Common myeloid progenitor, CD34-positive (primary cell): ENCODE data around the gene MSMB. TPM values are rescaled to one million over a fixed set of nuclear protein-coding genes. Genes with fewer than 3 reads are reported as not detected.
"Not testable (repeated sequence)": the region's sequence is repeated elsewhere in the genome, so short reads cannot be mapped to it uniquely, and the experiment has no call there.

ENCODE experiments used
- CTCF ChIA-PET: fragments of 350-600 bp; sonication (Branson Sonifier 250); formaldehyde crosslinking; loops from one replicate; lab custom pipeline; 2021; ENCODE audit warnings: antibody characterized with exemption; lab: Charles Lee
- POLR2A ChIA-PET: fragments of 350-600 bp; sonication (Branson Sonifier 250); formaldehyde crosslinking; loops from one replicate; lab custom pipeline; 2021; ENCODE audit warnings: antibody characterized with exemption; lab: Charles Lee
- DNase-seq, 3 donors: peaks; one replicate each; pipeline versions ENCODE4 v3.0.0 to v3.0.0-alpha.2; 2013
- H3K27ac ChIP-seq, 2 experiments: 1 replicate in 1 of 2; 2 replicates in 1 of 2; pipeline ENCODE4 v1.7.0; 2013; ENCODE audit warnings: inconsistent platforms in 2 of 2, low read length in 2 of 2, mild to moderate bottlenecking in 2 of 2, low read depth in 1 of 2, moderate library complexity in 1 of 2; ENCODE audit not compliant: severe bottlenecking in 2 of 2, insufficient read depth in 1 of 2, poor library complexity in 1 of 2
- H3K27me3 ChIP-seq, 5 experiments: replicated peaks in 2 of 5; 1 replicate in 3 of 5; 2 replicates in 2 of 5; pipeline versions ENCODE4 v1.6.1 to v1.7.0; 2013; ENCODE audit warnings: low read length in 4 of 5, mild to moderate bottlenecking in 2 of 5, moderate library complexity in 2 of 5, inconsistent platforms in 1 of 5; ENCODE audit not compliant: insufficient read depth in 5 of 5, control insufficient read depth in 4 of 5
- H3K36me3 ChIP-seq, 4 experiments: 1 replicate in 2 of 4; 2 replicates in 2 of 4; pipeline versions ENCODE4 v1.6.1 to v1.7.0; 2013; ENCODE audit warnings: low read length in 3 of 4, control low read depth in 1 of 4, mild to moderate bottlenecking in 1 of 4; ENCODE audit not compliant: control insufficient read depth in 4 of 4, insufficient read depth in 4 of 4
- H3K4me1 ChIP-seq, 4 experiments: 1 replicate in 3 of 4; 2 replicates in 1 of 4; pipeline versions ENCODE4 v1.6.1 to v1.7.1; 2013; ENCODE audit warnings: low read length in 3 of 4, mild to moderate bottlenecking in 3 of 4, control low read depth in 1 of 4, inconsistent platforms in 1 of 4, moderate library complexity in 1 of 4; ENCODE audit not compliant: control insufficient read depth in 4 of 4, insufficient read depth in 4 of 4; ENCODE audit errors: control extremely low read depth in 1 of 4
- H3K4me3 ChIP-seq, 7 experiments: 1 replicate in 4 of 7; 2 replicates in 3 of 7; pipeline versions ENCODE4 v1.5.1 to v1.7.0; 2013; ENCODE audit warnings: mild to moderate bottlenecking in 7 of 7, low read length in 6 of 7, moderate library complexity in 6 of 7, inconsistent platforms in 2 of 7, low read depth in 2 of 7, control low read depth in 1 of 7; ENCODE audit not compliant: insufficient read depth in 4 of 7, control insufficient read depth in 1 of 7; ENCODE audit errors: extremely low read depth in 1 of 7
- H3K9me3 ChIP-seq, 5 experiments: 1 replicate in 4 of 5; 2 replicates in 1 of 5; pipeline versions ENCODE4 v1.6.1 to v1.7.1; 2013; ENCODE audit warnings: low read length in 4 of 5, mild to moderate bottlenecking in 2 of 5, inconsistent platforms in 1 of 5, low read depth in 1 of 5, moderate library complexity in 1 of 5; ENCODE audit not compliant: control insufficient read depth in 4 of 5, insufficient read depth in 2 of 5; ENCODE audit errors: control extremely low read depth in 1 of 5
- WGBS: methylation state at CpG from one replicate; pipeline ENCODE4 v1.1.5; 2013; ENCODE audit not compliant: insufficient coverage; 5-methylcytosine and 5-hydroxymethylcytosine counted together
- polyA plus RNA-seq: library from polyadenylated mRNA; unstranded; fragments of 120-200 nt; gene quantifications from one replicate; pipeline ENCODE4 v1.2.1, GENCODE V29; 2013

Gene MSMB
- 0.12 TPM for polyA plus RNA-seq

DNA sequence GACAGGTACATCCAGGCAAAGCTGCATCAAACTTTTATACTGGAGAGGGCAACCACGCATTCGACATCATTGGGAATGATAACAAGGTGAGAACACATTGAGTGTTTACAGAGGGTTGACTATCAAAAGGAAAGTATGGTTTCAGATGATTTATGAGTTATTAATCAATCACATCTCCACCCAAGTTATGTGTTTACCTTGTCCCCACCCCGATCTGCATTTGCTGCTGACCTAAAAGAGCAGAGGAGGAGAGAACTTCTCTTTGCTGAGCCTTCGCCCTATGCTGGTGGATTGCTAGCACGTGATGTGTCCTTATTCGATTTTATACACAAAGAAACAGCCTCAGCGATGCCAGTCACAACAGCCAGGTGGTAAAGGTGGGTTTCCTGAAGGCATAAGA, at the start of gene MSMB:
MSMB (minus strand) TSS at position 9 of the 400 bp plus-strand sequence. CDS start 32 bp downstream, outside the sequence.
- peaks cover 0 to 3% (median 0%) of the 10 kb centered on the region in 5 experiments for H3K27me3 ChIP-seq
- no peak within 1 kb of the TSS for H3K27ac ChIP-seq
- H3K36me3 ChIP-seq: no peaks in the 10 kb centered on the region
- 94% methylated on average over 5 of the region's 7 CpGs for WGBS
- no peak within 1 kb of the TSS for H3K4me3 ChIP-seq
- no peaks in the 10 kb centered on the region for H3K9me3 ChIP-seq
- DNase-seq: no peak
- POLR2A ChIA-PET: no interaction called here
- CTCF ChIA-PET: interaction anchor here (1.0 kb wide), 1 partner anchor 14 kb away, joined by 3 read pairs; no protein-coding TSS in a partner anchor
- peaks cover 0 to 7% (median under 1%) of the 10 kb centered on the region in 4 experiments for H3K4me1 ChIP-seq

DNA sequence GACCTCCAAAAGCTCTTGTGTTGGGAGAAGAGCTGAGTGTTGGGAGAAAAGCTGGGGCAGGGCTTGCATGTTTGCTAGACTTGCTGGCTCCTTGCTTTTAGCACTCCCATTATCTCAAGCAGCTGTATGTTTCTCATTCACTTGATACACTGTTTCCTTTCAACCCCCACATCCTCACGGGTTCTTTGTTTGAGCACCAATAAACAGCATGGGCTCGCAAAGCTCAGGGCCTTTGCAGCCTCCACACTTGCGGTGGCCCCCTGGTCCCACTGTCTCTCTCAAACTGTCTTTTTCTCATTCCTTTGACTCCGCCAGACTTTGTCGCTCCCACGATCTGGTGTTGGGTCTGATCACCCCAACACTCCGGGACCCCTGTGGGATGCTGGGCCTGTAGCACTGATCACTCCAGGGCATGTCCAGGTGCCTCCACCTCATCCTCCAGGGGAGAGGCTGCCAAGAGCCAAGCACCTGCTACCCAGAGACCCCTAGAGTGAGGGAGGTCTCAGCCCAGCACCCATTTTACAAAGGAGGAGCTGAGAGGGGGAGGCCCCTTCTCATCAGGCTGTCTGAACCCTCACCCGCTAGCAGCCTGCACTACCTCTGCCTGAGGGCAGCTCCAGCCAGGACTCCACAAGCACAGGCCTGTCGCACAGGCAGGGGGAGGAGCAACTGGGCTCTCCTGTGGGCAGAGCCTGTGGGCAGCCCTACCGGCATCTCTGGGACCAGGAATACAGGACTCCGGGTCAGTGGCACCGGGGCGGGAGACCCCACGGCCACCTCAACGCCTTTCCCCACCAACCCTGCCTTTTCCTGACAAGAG, 49.1 kb upstream of the MSMB start:
- WGBS: 85% methylated on average over 7 of the region's 15 CpGs
- ChIA-PET CTCF (interaction anchor here (1.3 to 2.5 kb wide), 5 partner anchors 10 to 133 kb away, joined by 3 to 9 read pairs (median 5); no protein-coding TSS in a partner anchor), POLR2A (interaction anchor here (0.6 kb wide), 1 partner anchor 61 kb away, joined by 3 read pairs; no protein-coding TSS in a partner anchor)
- Histone ChIP-seq H3K27ac (no peak overlapping the region), H3K27me3 (no peaks in the 10 kb centered on the region), H3K4me1 (peaks cover 0 to 86% (median 66%) of the 10 kb centered on the region in 4 experiments), H3K36me3 (no peaks in the 10 kb centered on the region), H3K9me3 (no peaks in the 10 kb centered on the region), H3K4me3 (no peak overlapping the region)
- peak in 1 of 3 donors; percentile 27 for DNase-seq

DNA sequence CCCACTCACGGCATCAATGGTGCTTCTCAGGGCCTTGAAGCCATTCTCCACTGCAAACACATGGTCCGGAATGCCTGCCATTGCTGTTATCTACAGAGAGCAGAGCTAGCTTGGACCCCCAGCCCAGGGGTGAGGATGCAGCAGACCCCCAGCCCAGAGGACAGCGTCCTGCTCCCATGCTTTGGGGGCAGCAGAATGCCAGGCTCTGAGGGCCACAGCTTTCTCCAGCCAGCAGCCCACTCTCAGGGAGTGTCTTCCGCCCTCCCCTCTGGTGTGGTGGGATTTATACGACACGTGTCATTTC, 48.1 kb upstream of the MSMB start:
- H3K9me3 ChIP-seq: no peaks in the 10 kb centered on the region
- ChIA-PET CTCF (interaction anchor here (0.6 to 1.9 kb wide), 3 partner anchors 14 to 134 kb away, joined by 3 to 8 read pairs (median 5); no protein-coding TSS in a partner anchor), POLR2A (no interaction called here)
- peaks cover 0 to 86% (median 66%) of the 10 kb centered on the region in 4 experiments for H3K4me1 ChIP-seq
- H3K4me3 ChIP-seq: peak overlapping the region in 1 of 7 experiments; percentile 19
- no peaks in the 10 kb centered on the region for H3K27me3 ChIP-seq
- peak overlapping the region in 1 of 2 experiments; percentile 27 for H3K27ac ChIP-seq
- 100% methylated on average over 6 of the region's 6 CpGs for WGBS
- no peaks in the 10 kb centered on the region for H3K36me3 ChIP-seq
- no peak for DNase-seq

- CTCF ChIA-PET: interaction anchor here (0.6 to 1.9 kb wide), 3 partner anchors 14 to 134 kb away, joined by 3 to 8 read pairs (median 5); no protein-coding TSS in a partner anchor
- Histone ChIP-seq H3K27ac (peak overlapping the region in 1 of 2 experiments; percentile 84), H3K4me3 (peak overlapping the region in 2 of 7 experiments; percentile 19 to 42), H3K4me1 (peaks cover 0 to 89% (median 66%) of the 10 kb centered on the region in 4 experiments)
- POLR2A ChIA-PET, H3K36me3 ChIP-seq, H3K27me3 ChIP-seq, H3K9me3 ChIP-seq: not testable (repeated sequence)
- peak in 1 of 3 donors; percentile 16 for DNase-seq
- 94% methylated on average over 5 of the region's 9 CpGs for WGBS
Observed at GRCh38 chr10:46093316-46094196, 47.5 kb upstream of the MSMB start.

DNA sequence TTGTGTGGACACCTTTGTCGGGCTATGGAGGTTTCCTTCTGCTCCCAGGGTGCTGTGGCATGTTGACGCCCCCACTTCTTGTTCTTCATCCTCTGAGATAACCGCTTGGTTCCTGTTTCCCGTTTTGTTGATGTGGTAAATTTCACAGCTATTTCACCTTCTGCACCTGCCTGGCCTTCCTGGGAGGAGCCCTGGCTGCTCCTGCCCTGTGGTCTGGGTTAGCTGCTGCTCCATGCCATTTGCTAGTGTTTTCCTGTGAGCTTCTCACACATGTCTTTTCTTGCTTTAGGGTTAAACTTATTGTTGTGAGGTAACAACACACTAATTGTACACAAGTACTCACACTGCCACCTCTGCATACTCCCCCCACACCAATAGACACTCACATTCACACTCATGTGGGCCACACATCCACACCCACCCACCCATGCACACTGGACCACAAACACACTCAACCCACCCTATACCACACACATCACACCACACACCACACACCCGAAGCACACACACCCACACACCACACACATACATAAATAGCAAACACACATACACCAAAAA, 46.5 kb upstream of the MSMB start:
- ChIA-PET CTCF (interaction anchor here (1.0 to 2.0 kb wide), 4 partner anchors 12 to 64 kb away, joined by 3 to 10 read pairs (median 4); no protein-coding TSS in a partner anchor), POLR2A (interaction anchor here (0.7 kb wide), 1 partner anchor 11 kb away, joined by 3 read pairs; no protein-coding TSS in a partner anchor)
- Histone ChIP-seq H3K4me1 (peaks cover 0 to 81% (median 66%) of the 10 kb centered on the region in 4 experiments), H3K4me3 (peak overlapping the region in 3 of 7 experiments; percentile 13 to 42 (median 19)), H3K27me3 (no peaks in the 10 kb centered on the region), H3K27ac (peak overlapping the region; percentile 57 to 84), H3K9me3 (no peaks in the 10 kb centered on the region), H3K36me3 (no peaks in the 10 kb centered on the region)
- DNase-seq: peak; percentile 80 to 94 (median 83)
- WGBS: 0% methylated on average over 1 of the region's 5 CpGs

DNA sequence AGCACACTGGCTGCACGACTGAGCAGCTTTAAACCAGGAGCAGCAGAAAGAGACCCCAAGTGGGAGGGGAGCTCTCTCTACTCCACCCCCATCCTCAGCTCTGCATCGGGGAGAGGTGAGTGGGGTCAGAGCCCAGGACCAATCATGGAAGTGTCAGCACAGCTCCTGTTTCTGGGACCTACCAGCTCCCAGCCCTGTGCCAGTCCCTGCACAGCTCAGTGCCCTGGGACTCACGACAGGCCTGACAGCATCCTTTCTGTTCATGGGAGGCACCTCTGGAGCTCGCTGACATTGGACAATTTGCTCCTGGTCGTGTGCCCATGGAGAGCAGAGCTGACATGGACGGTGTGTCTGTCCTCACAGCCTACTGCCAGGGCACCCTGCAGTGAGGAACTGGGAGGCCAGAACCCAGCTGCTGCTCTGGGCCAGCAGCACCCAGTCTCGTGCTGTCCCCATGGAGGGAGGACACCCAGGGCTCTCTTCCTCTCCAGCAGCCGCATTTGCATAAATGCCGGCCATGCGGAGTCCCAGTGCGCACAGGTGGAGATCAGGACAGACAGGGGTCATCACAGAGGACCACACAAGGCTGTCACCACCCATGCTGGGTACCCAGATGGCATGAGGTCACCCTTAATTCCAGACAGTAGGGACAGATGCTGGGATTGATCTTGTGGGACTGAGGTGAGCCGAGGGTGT, 45.9 kb upstream of the MSMB start:
- WGBS: 37% methylated on average over 11 of the region's 12 CpGs
- POLR2A ChIA-PET: interaction anchor here (0.9 kb wide), 1 partner anchor 15 kb away, joined by 4 read pairs; no protein-coding TSS in a partner anchor

More for the DNA sequence above, 45.9 kb upstream of the MSMB start:
- Histone ChIP-seq H3K4me1 (peaks cover 0 to 75% (median 60%) of the 10 kb centered on the region in 4 experiments), H3K36me3 (no peaks in the 10 kb centered on the region), H3K9me3 (no peaks in the 10 kb centered on the region), H3K4me3 (peak overlapping the region in 2 of 7 experiments; percentile 13 to 28), H3K27me3 (no peaks in the 10 kb centered on the region), H3K27ac (peak overlapping the region; percentile 57 to 84)
- CTCF ChIA-PET: interaction anchor here (0.7 to 2.0 kb wide), 6 partner anchors 10 to 64 kb away, joined by 3 to 10 read pairs (median 3); no protein-coding TSS in a partner anchor
- DNase-seq: no peak
